MCF 10A (cell line): ENCODE data around the gene SLC9A3. TPM values are rescaled to one million over a fixed set of nuclear protein-coding genes. Genes with fewer than 3 reads are reported as not detected.

Source experiments
- BruUV-seq: library from RNA; stranded (reverse); fragments of 400-500 nt; replicated peaks from 2 replicates; lab custom pipeline; 2021; lab: Mats Ljungman, UMichigan
- CTCF ChIA-PET: fragments of 300-600 bp; sonication (Branson Sonifier 250); formaldehyde crosslinking; extraction: SDS; loops from one replicate; lab custom pipeline; 2021; ENCODE audit warnings: antibody characterized with exemption, inconsistent platforms; lab: Yijun Ruan, JAX
- POLR2A ChIA-PET: fragments of 300-600, 350-650 bp; sonication (Branson Sonifier 250); formaldehyde crosslinking; extraction: SDS; loops from one replicate; lab custom pipeline; 2020; ENCODE audit warnings: antibody characterized with exemption, inconsistent platforms; lab: Yijun Ruan, JAX
- DNase-seq: peaks from one replicate; pipeline ENCODE4 v3.0.0-alpha.2; 2018; ENCODE audit not compliant: unreplicated experiment
- H3K27ac Mint-ChIP-seq: one replicate; pipeline ENCODE4 v1.8.0; 2022; ENCODE audit warnings: mild to moderate bottlenecking, low read depth, mixed read lengths; ENCODE audit not compliant: unreplicated experiment
- H3K27me3 Mint-ChIP-seq: one replicate; pipeline ENCODE4 v1.8.0; 2022; ENCODE audit warnings: mixed read lengths; ENCODE audit not compliant: insufficient read depth, unreplicated experiment
- H3K36me3 Mint-ChIP-seq: one replicate; pipeline ENCODE4 v1.8.0; 2022; ENCODE audit warnings: mild to moderate bottlenecking, moderate library complexity, mixed read lengths; ENCODE audit not compliant: insufficient read depth, unreplicated experiment
- H3K4me1 Mint-ChIP-seq: one replicate; pipeline ENCODE4 v1.8.0; 2022; ENCODE audit warnings: mixed read lengths; ENCODE audit not compliant: insufficient read depth, unreplicated experiment
- H3K4me3 Mint-ChIP-seq: one replicate; pipeline ENCODE4 v1.8.0; 2022; ENCODE audit warnings: mild to moderate bottlenecking, moderate library complexity, mixed read lengths; ENCODE audit not compliant: unreplicated experiment
- H3K9me3 Mint-ChIP-seq: one replicate; pipeline ENCODE4 v1.8.0; 2022; ENCODE audit warnings: mixed read lengths; ENCODE audit not compliant: unreplicated experiment
- CTCF ChIP-seq: fragments of 200-600 bp; IDR thresholded peaks from one replicate; pipeline ENCODE4 v1.8.0; 2022; ENCODE audit warnings: antibody characterized with exemption, mild to moderate bottlenecking; ENCODE audit not compliant: unreplicated experiment
- intact Hi-C: fragments of 100-400 bp; cut with micrococcal nuclease; formaldehyde crosslinking; loops from 2 replicates; pipeline ENCODE4 v1.14.1; 2022
- total RNA-seq: library from RNA; stranded (reverse); gene quantifications from 2 replicates; pipeline ENCODE4 v1.2.3, GENCODE V29; 2022

Gene SLC9A3
- total RNA-seq, 1 experiment from 2014 or later = 1.0 TPM

- H3K4me1 Mint-ChIP-seq = no peaks in the 10 kb centered on the region
- intact Hi-C loops = no loop called here
- no peaks in the 10 kb centered on the region for H3K9me3 Mint-ChIP-seq
- CTCF ChIA-PET = no interaction called here
- H3K4me3 Mint-ChIP-seq = no peak overlapping the region
- peaks cover 44% of the 10 kb centered on the region for H3K27me3 Mint-ChIP-seq
- no peak for TF ChIP-seq CTCF
- no TSS peak for BruUV-seq
- H3K36me3 Mint-ChIP-seq = no peaks in the 10 kb centered on the region
- H3K27ac Mint-ChIP-seq = no peak overlapping the region
- DNase-seq = no peak
- POLR2A ChIA-PET = no interaction called here
Observed at GRCh38 chr5:533955-534742, 9.9 kb upstream of the SLC9A3 start.

GRCh38 chr5:533243-533954 is 9.2 kb upstream of the SLC9A3 start:
- no peaks in the 10 kb centered on the region for H3K4me1 Mint-ChIP-seq
- intact Hi-C loops = no loop called here
- no peak for DNase-seq
- POLR2A ChIA-PET = no interaction called here
- no peak for TF ChIP-seq CTCF
- CTCF ChIA-PET = no interaction called here
- no peaks in the 10 kb centered on the region for H3K36me3 Mint-ChIP-seq
- no TSS peak for BruUV-seq
- no peak overlapping the region for H3K4me3 Mint-ChIP-seq
- no peak overlapping the region for H3K27ac Mint-ChIP-seq
- peaks cover 48% of the 10 kb centered on the region for H3K27me3 Mint-ChIP-seq
- no peaks in the 10 kb centered on the region for H3K9me3 Mint-ChIP-seq

DNA sequence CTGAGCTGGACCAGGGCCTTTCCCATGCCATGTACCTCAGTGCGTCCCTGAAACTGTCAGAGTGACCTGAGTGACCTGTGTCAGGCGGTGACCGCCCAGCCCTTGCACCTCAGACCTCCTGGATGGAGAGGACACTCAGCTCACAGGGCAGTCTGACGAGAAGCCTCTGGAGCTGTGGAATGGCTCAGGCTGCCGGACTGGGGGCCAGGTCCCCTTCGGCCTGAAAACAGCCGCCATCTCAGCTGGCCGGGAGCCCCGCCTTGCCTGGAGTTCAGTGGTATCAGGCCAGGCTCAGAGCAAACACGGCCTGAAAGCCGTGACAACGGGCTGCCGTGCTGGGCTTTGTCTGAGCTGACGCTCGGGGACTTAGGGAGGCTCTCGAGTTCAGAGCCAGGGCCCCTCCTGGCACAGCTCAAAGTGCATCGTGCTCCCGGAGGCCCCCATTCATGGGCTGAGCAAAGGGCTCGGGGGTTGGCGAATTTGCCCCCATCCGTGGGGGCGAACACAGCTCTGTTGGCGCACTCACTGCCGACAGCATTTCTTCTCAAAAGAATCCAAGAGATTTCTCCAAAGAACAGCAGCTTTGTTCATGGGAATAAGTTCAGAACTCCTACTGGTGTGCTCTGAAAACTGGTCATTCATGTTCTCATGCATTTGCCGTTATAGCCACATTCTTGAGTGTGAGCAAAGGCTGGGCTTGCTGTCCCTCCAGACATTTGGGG is 8.4 kb upstream of the SLC9A3 start:
- no peaks in the 10 kb centered on the region for H3K4me1 Mint-ChIP-seq
- intact Hi-C loops = no loop called here
- no peaks in the 10 kb centered on the region for H3K36me3 Mint-ChIP-seq
- ChIA-PET CTCF (no interaction called here), POLR2A (interaction anchor here (0.7 kb wide), 1 partner anchor 14 kb away, joined by 3 read pairs; no protein-coding TSS in a partner anchor)
- H3K27ac Mint-ChIP-seq = no peak overlapping the region
- no peak for DNase-seq
- BruUV-seq = no TSS peak
- H3K9me3 Mint-ChIP-seq = no peaks in the 10 kb centered on the region
- no peak overlapping the region for H3K4me3 Mint-ChIP-seq
- no peak for TF ChIP-seq CTCF
- H3K27me3 Mint-ChIP-seq = peaks cover 48% of the 10 kb centered on the region

DNA sequence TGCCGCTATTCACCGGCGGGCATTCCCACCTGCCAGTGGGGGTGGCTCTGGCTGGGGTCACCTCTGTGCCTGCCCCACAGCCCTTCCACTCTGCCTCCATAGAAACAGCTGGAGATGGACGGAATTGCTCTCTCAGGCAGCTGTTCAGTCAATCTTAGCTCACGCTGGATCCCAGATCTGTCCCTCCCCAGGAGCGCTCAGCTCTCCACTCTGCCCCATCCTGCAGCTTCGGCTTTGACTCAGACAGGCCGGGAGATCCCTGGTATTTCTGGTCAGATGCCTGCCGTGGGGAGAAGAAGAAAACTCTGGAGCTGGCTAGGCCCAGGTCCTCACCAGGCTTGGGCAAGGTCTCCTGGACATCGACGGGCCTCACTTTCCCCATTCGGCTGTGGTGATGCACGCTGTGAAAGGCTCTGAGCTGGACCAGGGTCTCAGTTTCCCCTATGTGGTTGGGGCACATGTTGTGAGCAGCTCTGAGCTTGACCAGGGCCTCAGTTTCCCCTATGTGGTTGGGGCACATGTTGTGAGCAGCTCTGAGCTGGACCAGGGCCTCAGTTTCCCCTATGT is 7.6 kb upstream of the SLC9A3 start:
- POLR2A ChIA-PET = no interaction called here
- H3K27me3 Mint-ChIP-seq = peaks cover 44% of the 10 kb centered on the region
- no peak overlapping the region for H3K27ac Mint-ChIP-seq
- no peak for DNase-seq
- H3K36me3 Mint-ChIP-seq = no peaks in the 10 kb centered on the region
- intact Hi-C loops = no loop called here
- H3K4me1 Mint-ChIP-seq = no peaks in the 10 kb centered on the region
- no peaks in the 10 kb centered on the region for H3K9me3 Mint-ChIP-seq
- H3K4me3 Mint-ChIP-seq = no peak overlapping the region
- BruUV-seq = no TSS peak
- CTCF ChIA-PET = no interaction called here
- TF ChIP-seq CTCF = no peak
